Suprapubic skin (tissue), 4 donors: ENCODE measurements around the gene EPS8L1.

Experiments used
- POLR2A ChIP-seq, 2 donors: fragments of 450-650 bp; IDR thresholded peaks; one replicate each; pipeline ENCODE4 v1.6.1; 2017; ENCODE audit warnings: antibody characterized with exemption in 2 of 2, mild to moderate bottlenecking in 2 of 2, moderate library complexity in 2 of 2
- POLR2AphosphoS5 ChIP-seq, 3 donors: sonication (generic); formaldehyde crosslinking; IDR thresholded peaks; one replicate each; pipeline ENCODE4 v1.6.1; 2017; ENCODE audit warnings: antibody characterized with exemption in 3 of 3
- TF ChIP-seq, protein P1 (sequence below), 2 donors: fragments of 200-600 bp in 1 of 2; fragments of 450-650 bp in 1 of 2; sonication (generic) in 1 of 2; IDR thresholded peaks; one replicate each; pipeline ENCODE4 v1.5.1; 2016 to 2019; ENCODE audit warnings: antibody characterized with exemption in 2 of 2, mild to moderate bottlenecking in 1 of 2, moderate library complexity in 1 of 2

- TF ChIP-seq, protein P1, sequence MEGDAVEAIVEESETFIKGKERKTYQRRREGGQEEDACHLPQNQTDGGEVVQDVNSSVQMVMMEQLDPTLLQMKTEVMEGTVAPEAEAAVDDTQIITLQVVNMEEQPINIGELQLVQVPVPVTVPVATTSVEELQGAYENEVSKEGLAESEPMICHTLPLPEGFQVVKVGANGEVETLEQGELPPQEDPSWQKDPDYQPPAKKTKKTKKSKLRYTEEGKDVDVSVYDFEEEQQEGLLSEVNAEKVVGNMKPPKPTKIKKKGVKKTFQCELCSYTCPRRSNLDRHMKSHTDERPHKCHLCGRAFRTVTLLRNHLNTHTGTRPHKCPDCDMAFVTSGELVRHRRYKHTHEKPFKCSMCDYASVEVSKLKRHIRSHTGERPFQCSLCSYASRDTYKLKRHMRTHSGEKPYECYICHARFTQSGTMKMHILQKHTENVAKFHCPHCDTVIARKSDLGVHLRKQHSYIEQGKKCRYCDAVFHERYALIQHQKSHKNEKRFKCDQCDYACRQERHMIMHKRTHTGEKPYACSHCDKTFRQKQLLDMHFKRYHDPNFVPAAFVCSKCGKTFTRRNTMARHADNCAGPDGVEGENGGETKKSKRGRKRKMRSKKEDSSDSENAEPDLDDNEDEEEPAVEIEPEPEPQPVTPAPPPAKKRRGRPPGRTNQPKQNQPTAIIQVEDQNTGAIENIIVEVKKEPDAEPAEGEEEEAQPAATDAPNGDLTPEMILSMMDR (IDR thresholded peaks at IDR 0.05): no peak
- TF ChIP-seq POLR2A (IDR thresholded peaks at IDR 0.05): no peak
- TF ChIP-seq POLR2AphosphoS5 (IDR thresholded peaks at IDR 0.05): no peak
Observed at GRCh38 chr19:55041244-55041626, 34.4 kb upstream of the EPS8L1 start.
